ENCODE measurements around the gene OR8K5. TPM values are rescaled to one million over a fixed set of nuclear protein-coding genes. Genes with fewer than 3 reads are reported as not detected.

The OR8K5 gene
- total and polyA plus RNA-seq, 2 experiments from 2014 or later = not detected

DNA sequence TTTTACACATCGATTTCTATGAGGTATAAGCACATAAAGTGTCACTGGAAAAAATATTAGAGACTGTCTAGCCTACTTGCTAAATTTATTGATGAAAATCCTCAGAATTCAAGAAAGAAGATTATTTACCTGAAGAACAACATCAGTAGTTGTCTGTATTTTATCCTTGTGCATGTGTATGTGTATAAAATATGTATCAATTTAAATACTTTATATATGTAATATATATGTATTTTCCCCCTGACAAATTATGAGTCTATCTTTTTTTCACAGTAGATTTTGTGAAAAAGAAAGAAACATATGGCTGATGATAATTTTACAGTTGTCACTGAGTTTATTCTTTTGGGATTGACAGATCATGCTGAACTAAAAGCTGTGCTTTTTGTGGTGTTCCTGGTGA, 16.2 kb upstream of the OR8K5 start, which contains the start of gene OR5J2:
Gene OR5J2, plus strand, starts transcription at position 301 of the 400 bp plus-strand sequence. Its CDS starts 0 bp downstream, at position 301.
- Mint-ChIP-seq H3K36me3 (ENCODE audit: low read depth) (peaks cover 5% of the 10 kb centered on the region; the same call in 1 of the 3 replicates), H3K27me3 (ENCODE audit: insufficient read depth, low read depth, poor library complexity) (no peaks in the 10 kb centered on the region), H3K27ac (no peak within 1 kb of the TSS), H3K4me1 (no peaks in the 10 kb centered on the region), H3K4me3 (no peak within 1 kb of the TSS), H3K9me3 (peaks cover 13% of the 10 kb centered on the region; the same call in 2 of the 3 replicates)
- H3K4me1 ChIP-seq (ENCODE audit: insufficient read depth) = no peaks in the 10 kb centered on the region
- H3K27me3 ChIP-seq (ENCODE audit: insufficient read depth) = no peaks in the 10 kb centered on the region
- no peaks in the 10 kb centered on the region; the same call in 1 of the 2 replicates for H3K36me3 ChIP-seq (ENCODE audit: insufficient read depth)
- no peak for DNase-seq (ENCODE audit: low spot score)
- H3K27ac ChIP-seq (ENCODE audit: low read depth) = no peak within 1 kb of the TSS
- H3F3A ChIP-seq (replicated peaks; ENCODE audit: low read depth) = no peaks in the 10 kb centered on the region
- H3K79me2 ChIP-seq (replicated peaks; ENCODE audit: insufficient read depth) = no peaks in the 10 kb centered on the region
- H2AFZ ChIP-seq = no peak within 1 kb of the TSS
- TF ChIP-seq EZH2phosphoT487 (IDR thresholded peaks at IDR 0.05; ENCODE audit: unreplicated experiment) = no peak
- TF ChIP-seq ZNF331 (CRISPR knock-in tag; IDR thresholded peaks at IDR 0.05; ENCODE audit: low read depth) = no peak
- no peaks in the 10 kb centered on the region for H3K9me2 ChIP-seq (ENCODE audit: insufficient read depth)
- H3K4me2 ChIP-seq = no peak within 1 kb of the TSS
- ATAC-seq = no peak
- H3K4me3 ChIP-seq = no peak within 1 kb of the TSS
- H4K20me1 ChIP-seq (replicated peaks; ENCODE audit: insufficient read depth) = no peaks in the 10 kb centered on the region

DNA sequence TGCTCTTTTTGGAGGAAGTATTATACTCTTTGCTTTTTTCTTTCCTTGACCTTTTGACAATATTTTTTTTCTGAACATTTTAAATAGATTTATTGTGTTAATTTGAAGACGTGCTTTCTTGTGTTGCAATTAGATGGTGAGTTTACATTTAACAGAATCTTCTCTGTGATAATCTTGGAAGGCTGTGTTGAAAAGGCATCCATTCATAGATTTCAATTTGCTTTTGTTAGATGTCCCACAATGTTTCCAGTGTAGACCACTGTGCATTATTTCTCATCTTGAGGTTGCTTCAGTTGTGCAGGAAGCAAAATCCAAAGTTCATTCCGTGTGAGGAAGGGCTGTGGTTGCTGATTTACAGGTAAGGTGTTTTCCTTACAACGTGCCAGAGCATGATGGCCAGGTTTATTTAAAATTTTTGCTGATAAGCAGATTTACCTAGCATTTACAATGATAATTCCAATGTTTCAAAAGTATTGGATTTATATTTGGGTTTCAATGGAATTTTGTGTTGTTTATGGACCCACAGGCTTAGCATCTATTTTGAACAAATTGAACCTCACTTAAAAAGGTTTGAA, 12.2 kb upstream of the OR8K5 start:
- Histone ChIP-seq H3K4me1 (ENCODE audit: insufficient read depth) (no peaks in the 10 kb centered on the region), H3K79me2 (replicated peaks; ENCODE audit: insufficient read depth) (no peaks in the 10 kb centered on the region), H4K20me1 (replicated peaks; ENCODE audit: insufficient read depth) (no peaks in the 10 kb centered on the region), H3K9me2 (ENCODE audit: insufficient read depth) (no peaks in the 10 kb centered on the region), H3K36me3 (ENCODE audit: insufficient read depth) (no peaks in the 10 kb centered on the region), H2AFZ (no peak overlapping the region), H3F3A (replicated peaks; ENCODE audit: low read depth) (no peaks in the 10 kb centered on the region), H3K4me2 (no peak overlapping the region), H3K27ac (ENCODE audit: low read depth) (no peak overlapping the region), H3K27me3 (ENCODE audit: insufficient read depth) (no peaks in the 10 kb centered on the region), H3K4me3 (no peak overlapping the region)
- no peak for ATAC-seq
- DNase-seq (ENCODE audit: low spot score) = no peak
- H3K4me1 Mint-ChIP-seq = no peaks in the 10 kb centered on the region
- no peak overlapping the region for H3K4me3 Mint-ChIP-seq
- no peak overlapping the region for H3K27ac Mint-ChIP-seq
- H3K27me3 Mint-ChIP-seq (ENCODE audit: insufficient read depth, low read depth, poor library complexity) = no peaks in the 10 kb centered on the region
- no peaks in the 10 kb centered on the region for H3K36me3 Mint-ChIP-seq (ENCODE audit: low read depth)
- H3K9me3 Mint-ChIP-seq = no peaks in the 10 kb centered on the region
- TF ChIP-seq EZH2 (IDR thresholded peaks at IDR 0.05; ENCODE audit: low read depth, unreplicated experiment) (no peak), STAT1 (IDR thresholded peaks at IDR 0.05; ENCODE audit: unreplicated experiment) (no peak), NANOG (IDR thresholded peaks at IDR 0.05; ENCODE audit: borderline replicate concordance) (no peak), EZH2phosphoT487 (IDR thresholded peaks at IDR 0.05; ENCODE audit: unreplicated experiment) (no peak), POLR2AphosphoS5 (IDR thresholded peaks at IDR 0.05; ENCODE audit: low read depth) (no peak), JUNB (IDR thresholded peaks at IDR 0.05; ENCODE audit: unreplicated experiment) (no peak)
- TF ChIP-seq, protein P1, sequence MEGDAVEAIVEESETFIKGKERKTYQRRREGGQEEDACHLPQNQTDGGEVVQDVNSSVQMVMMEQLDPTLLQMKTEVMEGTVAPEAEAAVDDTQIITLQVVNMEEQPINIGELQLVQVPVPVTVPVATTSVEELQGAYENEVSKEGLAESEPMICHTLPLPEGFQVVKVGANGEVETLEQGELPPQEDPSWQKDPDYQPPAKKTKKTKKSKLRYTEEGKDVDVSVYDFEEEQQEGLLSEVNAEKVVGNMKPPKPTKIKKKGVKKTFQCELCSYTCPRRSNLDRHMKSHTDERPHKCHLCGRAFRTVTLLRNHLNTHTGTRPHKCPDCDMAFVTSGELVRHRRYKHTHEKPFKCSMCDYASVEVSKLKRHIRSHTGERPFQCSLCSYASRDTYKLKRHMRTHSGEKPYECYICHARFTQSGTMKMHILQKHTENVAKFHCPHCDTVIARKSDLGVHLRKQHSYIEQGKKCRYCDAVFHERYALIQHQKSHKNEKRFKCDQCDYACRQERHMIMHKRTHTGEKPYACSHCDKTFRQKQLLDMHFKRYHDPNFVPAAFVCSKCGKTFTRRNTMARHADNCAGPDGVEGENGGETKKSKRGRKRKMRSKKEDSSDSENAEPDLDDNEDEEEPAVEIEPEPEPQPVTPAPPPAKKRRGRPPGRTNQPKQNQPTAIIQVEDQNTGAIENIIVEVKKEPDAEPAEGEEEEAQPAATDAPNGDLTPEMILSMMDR (conservative IDR thresholded peaks at IDR 0.05; ENCODE audit: low read depth in 2 of 2) = no peak
- TF ChIP-seq, protein P2, sequence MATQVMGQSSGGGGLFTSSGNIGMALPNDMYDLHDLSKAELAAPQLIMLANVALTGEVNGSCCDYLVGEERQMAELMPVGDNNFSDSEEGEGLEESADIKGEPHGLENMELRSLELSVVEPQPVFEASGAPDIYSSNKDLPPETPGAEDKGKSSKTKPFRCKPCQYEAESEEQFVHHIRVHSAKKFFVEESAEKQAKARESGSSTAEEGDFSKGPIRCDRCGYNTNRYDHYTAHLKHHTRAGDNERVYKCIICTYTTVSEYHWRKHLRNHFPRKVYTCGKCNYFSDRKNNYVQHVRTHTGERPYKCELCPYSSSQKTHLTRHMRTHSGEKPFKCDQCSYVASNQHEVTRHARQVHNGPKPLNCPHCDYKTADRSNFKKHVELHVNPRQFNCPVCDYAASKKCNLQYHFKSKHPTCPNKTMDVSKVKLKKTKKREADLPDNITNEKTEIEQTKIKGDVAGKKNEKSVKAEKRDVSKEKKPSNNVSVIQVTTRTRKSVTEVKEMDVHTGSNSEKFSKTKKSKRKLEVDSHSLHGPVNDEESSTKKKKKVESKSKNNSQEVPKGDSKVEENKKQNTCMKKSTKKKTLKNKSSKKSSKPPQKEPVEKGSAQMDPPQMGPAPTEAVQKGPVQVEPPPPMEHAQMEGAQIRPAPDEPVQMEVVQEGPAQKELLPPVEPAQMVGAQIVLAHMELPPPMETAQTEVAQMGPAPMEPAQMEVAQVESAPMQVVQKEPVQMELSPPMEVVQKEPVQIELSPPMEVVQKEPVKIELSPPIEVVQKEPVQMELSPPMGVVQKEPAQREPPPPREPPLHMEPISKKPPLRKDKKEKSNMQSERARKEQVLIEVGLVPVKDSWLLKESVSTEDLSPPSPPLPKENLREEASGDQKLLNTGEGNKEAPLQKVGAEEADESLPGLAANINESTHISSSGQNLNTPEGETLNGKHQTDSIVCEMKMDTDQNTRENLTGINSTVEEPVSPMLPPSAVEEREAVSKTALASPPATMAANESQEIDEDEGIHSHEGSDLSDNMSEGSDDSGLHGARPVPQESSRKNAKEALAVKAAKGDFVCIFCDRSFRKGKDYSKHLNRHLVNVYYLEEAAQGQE (IDR thresholded peaks at IDR 0.05; ENCODE audit: unreplicated experiment) = no peak
- TF ChIP-seq, protein P3, sequence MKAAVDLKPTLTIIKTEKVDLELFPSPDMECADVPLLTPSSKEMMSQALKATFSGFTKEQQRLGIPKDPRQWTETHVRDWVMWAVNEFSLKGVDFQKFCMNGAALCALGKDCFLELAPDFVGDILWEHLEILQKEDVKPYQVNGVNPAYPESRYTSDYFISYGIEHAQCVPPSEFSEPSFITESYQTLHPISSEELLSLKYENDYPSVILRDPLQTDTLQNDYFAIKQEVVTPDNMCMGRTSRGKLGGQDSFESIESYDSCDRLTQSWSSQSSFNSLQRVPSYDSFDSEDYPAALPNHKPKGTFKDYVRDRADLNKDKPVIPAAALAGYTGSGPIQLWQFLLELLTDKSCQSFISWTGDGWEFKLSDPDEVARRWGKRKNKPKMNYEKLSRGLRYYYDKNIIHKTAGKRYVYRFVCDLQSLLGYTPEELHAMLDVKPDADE (IDR thresholded peaks at IDR 0.05) = no peak

All from GM23338 (cell line).